ENCODE results near the gene OXLD1. TPM values are rescaled to one million over a fixed set of nuclear protein-coding genes. Genes with fewer than 3 reads are reported as not detected.
A peak's percentile ranks its signal among the peaks of the same experiment; 100 is the strongest.

OXLD1 gene
- total RNA-seq, 2 experiments from 2014 or later = 56.6 to 60.1 TPM

DNA sequence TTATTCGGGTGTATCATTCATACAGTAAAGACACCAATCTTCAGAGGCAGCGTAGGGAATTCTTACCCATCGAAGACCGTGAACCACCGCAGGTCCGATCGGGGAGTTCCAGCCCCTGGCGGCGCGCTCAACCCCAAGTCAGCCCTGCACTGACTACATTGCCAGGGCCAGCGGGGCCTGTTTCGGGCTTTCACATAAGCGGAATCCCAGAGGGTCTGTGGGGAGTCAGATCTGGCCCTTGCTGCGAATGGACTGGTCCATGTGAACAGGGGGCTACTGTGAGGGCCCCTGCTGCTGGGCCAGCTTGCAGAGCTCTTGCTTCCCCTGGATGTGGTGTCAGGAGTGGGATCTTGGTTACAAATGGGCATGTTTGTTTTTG lies 17.7 kb downstream of the OXLD1 start:
- DNase-seq (no peak), ATAC-seq (ENCODE audit: low read depth) (no peak)
- POLR2A ChIA-PET = no interaction called here
- Mint-ChIP-seq H3K36me3 (peaks cover 3% of the 10 kb centered on the region), H3K27ac (no peak overlapping the region), H3K27me3 (peaks cover 25% of the 10 kb centered on the region), H3K4me3 (no peak overlapping the region), H3K4me1 (peaks cover 7% of the 10 kb centered on the region), H3K9me3 (peaks cover 1% of the 10 kb centered on the region)

DNA sequence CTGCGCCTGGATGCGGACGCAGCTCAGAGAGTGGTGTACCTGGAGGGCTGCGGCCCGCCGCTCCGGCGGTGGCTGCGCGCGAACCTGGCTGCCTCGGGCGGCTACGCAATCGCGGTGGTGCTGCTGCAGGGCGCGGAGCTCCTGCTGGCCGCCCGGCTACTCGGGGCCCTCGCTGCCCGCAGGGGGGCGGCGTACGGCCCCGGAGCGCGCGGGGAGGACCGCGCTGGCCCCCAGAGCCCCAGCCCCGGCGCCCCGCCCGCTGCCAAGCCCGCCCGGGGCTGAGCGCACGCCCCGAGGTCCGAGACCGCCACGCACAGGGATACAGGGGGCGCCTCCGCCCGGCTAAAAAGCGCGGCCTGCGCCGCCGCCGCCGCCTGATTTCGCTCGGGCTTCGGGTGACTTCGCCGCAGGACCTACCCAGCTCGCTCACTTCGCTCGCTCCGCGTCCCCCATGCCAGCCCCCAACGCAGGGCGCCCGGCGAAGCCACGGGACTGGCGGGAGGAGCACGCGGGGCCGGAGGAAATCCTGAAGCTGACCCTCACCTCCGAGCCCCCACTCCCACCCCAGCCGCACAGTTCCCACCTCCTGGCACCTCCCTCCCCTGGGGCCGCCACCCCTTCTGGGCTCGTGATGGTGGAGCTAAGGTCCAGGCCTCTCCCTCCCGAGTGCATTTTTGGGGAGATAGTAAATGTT lies 18.2 kb downstream of the OXLD1 start:
- DNase-seq (no peak), ATAC-seq (ENCODE audit: low read depth) (no peak)
- peaks cover 3% of the 10 kb centered on the region for H3K36me3 Mint-ChIP-seq
- H3K4me1 Mint-ChIP-seq = peaks cover 3% of the 10 kb centered on the region
- no peak overlapping the region for H3K4me3 Mint-ChIP-seq
- H3K9me3 Mint-ChIP-seq = peaks cover 1% of the 10 kb centered on the region
- POLR2A ChIA-PET = interaction anchor here (0.6 to 0.7 kb wide), 2 partner anchors 17 to 19 kb away, joined by 3 to 5 read pairs; no protein-coding TSS in a partner anchor
- peaks cover 25% of the 10 kb centered on the region for H3K27me3 Mint-ChIP-seq
- no peak overlapping the region for H3K27ac Mint-ChIP-seq

DNA sequence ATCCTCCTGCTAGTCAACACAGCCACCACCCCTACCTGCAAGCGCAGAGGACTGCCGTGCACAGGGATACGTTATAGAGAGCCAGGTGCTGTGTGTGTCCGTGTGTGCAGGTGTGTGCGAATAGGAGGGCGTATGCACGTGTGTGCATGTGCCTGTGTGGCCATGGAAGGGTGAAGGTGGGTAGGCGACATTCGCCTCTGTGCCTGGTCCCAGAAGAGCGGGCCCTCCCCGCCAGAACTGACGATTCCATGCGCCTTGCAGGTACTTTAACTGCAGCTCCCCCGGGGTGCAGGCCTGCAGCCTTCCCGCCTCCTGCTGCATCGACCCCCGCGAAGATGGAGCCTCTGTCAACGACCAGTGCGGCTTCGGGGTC lies 18.8 kb downstream of the OXLD1 start:
- POLR2A ChIA-PET = interaction anchor here (0.6 to 0.7 kb wide), 2 partner anchors 18 to 20 kb away, joined by 3 to 5 read pairs; no protein-coding TSS in a partner anchor
- Mint-ChIP-seq H3K9me3 (peaks cover 1% of the 10 kb centered on the region), H3K27me3 (peaks cover 25% of the 10 kb centered on the region), H3K4me3 (no peak overlapping the region), H3K4me1 (peaks cover 3% of the 10 kb centered on the region), H3K27ac (no peak overlapping the region), H3K36me3 (peaks cover 3% of the 10 kb centered on the region)
- ATAC-seq (ENCODE audit: low read depth) = no peak
- DNase-seq = no peak

DNA sequence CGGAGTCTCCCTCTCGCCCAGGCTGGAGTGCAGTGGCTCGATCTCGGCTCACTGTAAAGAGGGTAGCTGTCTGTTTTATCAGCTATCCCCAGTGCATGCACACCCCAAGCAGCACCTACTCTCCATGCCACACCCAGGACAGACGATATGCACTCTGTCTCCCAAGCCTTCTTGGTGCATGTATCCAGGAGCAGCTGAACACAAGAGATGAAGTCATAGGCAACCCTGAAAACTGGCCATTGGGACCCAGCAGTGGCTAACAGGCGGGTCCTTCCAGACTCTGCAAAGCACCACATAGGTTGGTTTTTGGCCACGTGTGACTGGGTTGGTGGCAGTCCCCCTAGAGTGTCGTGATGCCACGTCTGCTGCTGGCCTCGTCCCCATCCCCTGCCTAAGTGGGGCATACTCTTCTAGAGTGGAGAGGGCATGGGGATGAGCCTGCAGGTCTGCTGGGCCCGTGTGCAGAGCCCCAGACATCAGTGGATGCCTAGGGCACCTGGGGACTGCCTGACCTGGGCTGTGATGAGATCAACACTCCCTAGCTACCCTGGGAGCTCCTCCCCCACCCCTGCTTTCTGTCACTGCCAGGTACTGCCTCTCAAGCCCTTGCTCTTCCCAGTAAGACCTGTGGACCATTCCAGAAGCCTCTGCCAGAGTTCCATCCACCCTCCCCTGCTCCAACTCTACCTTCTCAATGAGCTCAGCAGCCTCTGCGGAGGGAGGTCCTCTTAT lies 19.4 kb downstream of the OXLD1 start:
- POLR2A ChIA-PET = interaction anchor here (0.6 to 0.7 kb wide), 2 partner anchors 18 to 20 kb away, joined by 3 to 5 read pairs; no protein-coding TSS in a partner anchor
- no peak overlapping the region for H3K27ac Mint-ChIP-seq
- ATAC-seq (ENCODE audit: low read depth) = no peak

DNA sequence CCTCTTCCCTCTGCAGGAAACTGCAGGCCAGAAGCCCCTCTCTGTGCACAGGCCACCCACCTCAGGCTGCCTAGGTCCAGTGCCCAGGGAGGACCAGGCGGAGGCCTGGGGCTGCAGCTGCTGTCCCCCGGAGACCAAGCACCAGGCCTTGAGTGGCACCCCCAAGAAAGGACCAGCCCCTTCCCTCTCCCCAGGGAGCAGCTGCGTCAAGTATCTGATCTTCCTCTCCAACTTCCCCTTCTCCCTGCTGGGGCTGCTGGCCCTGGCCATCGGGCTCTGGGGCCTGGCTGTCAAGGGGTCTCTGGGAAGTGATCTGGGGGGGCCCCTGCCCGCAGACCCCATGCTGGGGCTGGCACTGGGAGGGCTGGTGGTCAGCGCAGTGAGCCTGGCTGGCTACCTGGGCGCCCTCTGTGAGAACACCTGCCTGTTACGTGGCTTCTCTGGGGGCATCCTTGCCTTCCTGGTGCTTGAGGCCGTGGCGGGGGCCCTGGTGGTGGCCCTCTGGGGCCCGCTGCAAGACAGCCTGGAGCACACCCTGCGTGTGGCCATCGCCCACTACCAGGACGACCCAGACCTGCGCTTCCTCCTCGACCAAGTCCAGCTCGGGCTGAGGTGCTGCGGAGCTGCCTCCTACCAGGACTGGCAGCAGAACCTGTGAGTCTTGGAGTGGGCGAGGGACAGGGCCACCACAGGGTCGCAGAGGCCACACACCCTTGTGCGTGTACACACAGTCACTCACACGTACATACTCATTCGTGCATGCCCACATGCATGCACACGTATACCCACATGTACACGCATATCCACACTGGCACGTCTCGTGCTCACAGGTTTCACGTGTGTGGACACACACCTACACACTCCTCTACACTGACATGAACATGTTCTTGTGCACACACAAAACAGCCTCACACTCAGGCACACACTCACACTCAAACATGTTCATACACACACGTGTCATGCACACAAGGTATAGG lies 21.1 kb downstream of the OXLD1 start:
- Mint-ChIP-seq H3K4me1 (no peaks in the 10 kb centered on the region), H3K27ac (no peak overlapping the region), H3K9me3 (peaks cover 1% of the 10 kb centered on the region), H3K36me3 (no peaks in the 10 kb centered on the region), H3K4me3 (no peak overlapping the region), H3K27me3 (peaks cover 25% of the 10 kb centered on the region)
- DNase-seq = no peak
- ATAC-seq (ENCODE audit: low read depth) = no peak
- POLR2A ChIA-PET = no interaction called here

More for the DNA sequence above, 19.4 kb downstream of the OXLD1 start:
- DNase-seq = no peak
- H3K9me3 Mint-ChIP-seq = peaks cover 1% of the 10 kb centered on the region
- H3K4me3 Mint-ChIP-seq = no peak overlapping the region
- H3K36me3 Mint-ChIP-seq = peaks cover 3% of the 10 kb centered on the region
- H3K27me3 Mint-ChIP-seq = peaks cover 25% of the 10 kb centered on the region
- peaks cover 3% of the 10 kb centered on the region for H3K4me1 Mint-ChIP-seq

DNA sequence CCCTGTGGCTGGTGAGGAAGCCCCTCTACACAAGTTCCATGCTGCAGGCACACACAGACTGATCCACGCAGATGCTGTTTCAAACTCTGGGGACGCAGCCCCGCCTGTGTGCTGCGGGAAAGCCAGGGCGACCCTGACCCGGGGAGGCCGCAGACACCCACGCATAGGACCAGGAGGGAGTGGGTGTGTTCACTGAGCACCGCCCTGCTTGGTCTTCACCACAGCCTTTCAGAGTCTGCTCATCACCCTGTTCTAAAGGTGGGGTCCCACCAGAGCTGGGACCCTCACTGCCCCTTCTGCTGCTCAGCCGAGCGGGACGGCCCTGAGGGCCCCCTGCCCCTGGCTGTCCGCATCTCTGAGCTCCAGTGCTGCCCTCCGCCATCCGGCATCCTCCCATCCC lies 21.9 kb downstream of the OXLD1 start:
- no peak overlapping the region for H3K4me3 Mint-ChIP-seq
- H3K27me3 Mint-ChIP-seq = peaks cover 25% of the 10 kb centered on the region
- ATAC-seq (ENCODE audit: low read depth) (no peak), DNase-seq (no peak)
- H3K9me3 Mint-ChIP-seq = no peaks in the 10 kb centered on the region
- POLR2A ChIA-PET = interaction anchor here (0.7 kb wide), 1 partner anchor 39 kb away, joined by 6 read pairs; the partner anchor contains the start of gene ARL16
- H3K36me3 Mint-ChIP-seq = no peaks in the 10 kb centered on the region
- H3K27ac Mint-ChIP-seq = no peak overlapping the region
- no peaks in the 10 kb centered on the region for H3K4me1 Mint-ChIP-seq

DNA sequence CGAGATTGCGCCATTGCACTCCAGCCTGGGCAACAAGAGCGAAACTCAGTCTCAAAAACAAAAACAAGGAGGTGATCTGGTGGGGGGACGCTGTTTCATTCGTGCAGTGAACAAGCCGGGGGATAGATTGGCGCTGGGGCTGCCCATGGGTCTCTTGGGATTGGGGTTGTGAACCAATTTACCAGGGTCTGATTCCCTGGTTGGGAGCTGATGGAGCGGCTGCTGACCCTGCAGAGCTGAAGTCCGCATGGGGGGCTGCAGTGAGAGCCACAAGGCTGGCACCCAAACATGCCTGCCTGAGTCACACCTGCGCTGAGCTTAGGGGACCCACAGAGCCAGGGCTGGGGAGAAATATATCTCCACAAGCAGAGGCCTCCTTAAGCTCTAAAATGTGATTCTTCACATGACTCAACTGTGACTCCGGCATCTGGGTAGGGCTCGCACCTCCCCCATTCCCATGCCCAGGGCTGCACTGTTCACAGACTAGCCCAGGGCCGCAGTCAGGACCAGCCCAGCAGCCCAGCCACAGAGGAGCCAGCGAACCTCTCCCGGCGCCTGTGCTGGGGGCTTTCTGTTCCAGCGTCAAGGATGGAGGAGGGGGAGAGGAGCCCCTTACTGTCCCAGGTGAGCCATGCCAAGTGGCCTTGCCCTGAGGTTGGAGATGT lies 24.4 kb downstream of the OXLD1 start:
- ATAC-seq (ENCODE audit: low read depth) = no peak
- H3K36me3 Mint-ChIP-seq = no peaks in the 10 kb centered on the region
- POLR2A ChIA-PET = no interaction called here
- peaks cover 6% of the 10 kb centered on the region for H3K27me3 Mint-ChIP-seq
- no peaks in the 10 kb centered on the region for H3K9me3 Mint-ChIP-seq
- peaks cover 1% of the 10 kb centered on the region for H3K4me1 Mint-ChIP-seq
- no peak for DNase-seq
- no peak overlapping the region for H3K4me3 Mint-ChIP-seq
- no peak overlapping the region for H3K27ac Mint-ChIP-seq

DNA sequence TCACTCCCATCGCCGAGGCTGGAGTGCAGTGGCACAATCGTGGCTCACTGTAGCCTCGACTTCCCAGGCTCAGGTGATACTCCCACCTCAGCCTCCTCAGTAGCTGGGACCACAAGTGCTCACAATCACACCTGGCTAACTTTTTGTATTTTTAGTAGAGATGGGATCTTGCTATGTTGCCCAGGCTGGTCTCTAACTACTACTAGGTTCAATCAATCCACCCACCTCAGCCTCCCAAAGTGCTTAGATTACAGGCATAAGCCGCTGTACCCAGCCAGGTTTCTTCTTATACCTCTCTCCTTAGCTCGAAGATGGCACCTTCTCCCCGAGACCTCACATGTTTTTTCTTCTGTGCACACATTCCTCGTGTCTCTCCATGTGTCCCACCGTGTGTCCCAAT lies 26.4 kb downstream of the OXLD1 start:
- no peak overlapping the region for H3K27ac Mint-ChIP-seq
- POLR2A ChIA-PET = no interaction called here
- no peaks in the 10 kb centered on the region for H3K27me3 Mint-ChIP-seq
- H3K4me1 Mint-ChIP-seq = peaks cover 8% of the 10 kb centered on the region
- no peaks in the 10 kb centered on the region for H3K9me3 Mint-ChIP-seq
- H3K36me3 Mint-ChIP-seq = no peaks in the 10 kb centered on the region
- ATAC-seq (ENCODE audit: low read depth) = no peak
- DNase-seq = no peak
- no peak overlapping the region for H3K4me3 Mint-ChIP-seq

DNA sequence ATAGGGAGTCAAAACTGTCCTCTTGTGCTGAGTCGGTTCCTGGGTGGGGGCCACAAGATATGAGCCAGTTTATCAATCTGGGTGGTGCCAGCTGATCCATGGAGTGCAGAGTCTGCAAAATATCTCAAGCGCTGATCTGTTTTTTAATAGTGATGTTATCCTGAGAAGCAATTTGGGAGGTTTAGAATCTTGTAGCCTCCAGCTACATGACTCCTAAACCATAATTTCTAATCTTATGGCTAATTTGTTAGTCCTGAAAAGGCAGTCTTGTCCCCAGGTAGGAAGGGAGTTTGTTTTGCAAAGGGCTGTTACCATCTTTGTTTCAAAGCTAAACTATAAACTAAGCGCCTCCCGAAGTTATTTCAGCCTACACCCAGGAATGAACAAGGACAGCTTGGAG lies 27.7 kb downstream of the OXLD1 start:
- Mint-ChIP-seq H3K27me3 (no peaks in the 10 kb centered on the region), H3K4me3 (peak overlapping the region; percentile 20), H3K4me1 (peaks cover 11% of the 10 kb centered on the region), H3K36me3 (no peaks in the 10 kb centered on the region), H3K27ac (no peak overlapping the region), H3K9me3 (no peaks in the 10 kb centered on the region)
- DNase-seq = no peak
- ATAC-seq (ENCODE audit: low read depth) = no peak
- POLR2A ChIA-PET = interaction anchor here (1.0 to 1.1 kb wide), 2 partner anchors 16 to 27 kb away, joined by 3 to 5 read pairs; no protein-coding TSS in a partner anchor

DNA sequence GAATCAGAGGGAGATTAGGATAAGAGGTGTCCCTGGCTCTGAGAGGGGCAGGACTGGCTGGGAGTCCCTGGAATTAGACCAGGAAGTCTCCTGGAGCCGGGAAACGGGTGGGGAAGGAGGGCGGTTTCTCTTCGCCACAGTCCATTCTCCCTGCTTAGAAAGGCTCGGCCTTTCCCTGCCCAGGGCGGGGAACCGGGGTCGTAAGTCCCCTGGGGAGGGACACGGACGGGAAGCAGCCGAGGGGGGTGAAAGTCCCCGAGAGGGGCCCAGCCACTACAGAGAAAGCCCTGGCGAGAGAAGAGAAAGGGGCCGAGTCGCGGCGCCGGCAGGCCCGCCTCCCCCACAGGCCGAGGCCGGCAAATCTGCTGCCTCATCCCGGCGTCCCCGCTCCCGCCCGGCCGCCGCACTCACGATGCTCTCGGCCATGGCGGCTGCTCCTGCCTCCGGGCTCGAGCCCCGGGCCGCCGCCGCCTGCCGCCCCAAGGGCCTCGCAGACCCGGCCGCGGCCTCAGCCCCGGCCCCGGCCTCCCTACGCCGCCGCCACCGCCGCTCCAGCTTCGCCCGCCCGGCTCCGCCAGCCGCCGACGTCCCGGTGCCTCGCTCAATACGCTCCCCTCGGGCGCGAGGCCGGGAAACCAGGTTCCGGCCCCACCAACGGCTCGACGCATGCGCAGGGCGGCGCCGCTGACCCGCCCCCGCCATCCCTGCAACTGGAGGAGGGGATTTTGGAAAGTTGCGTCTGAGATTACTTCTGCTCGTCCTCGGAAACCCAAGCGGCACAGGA lies 29.7 kb downstream of the OXLD1 start, which contains the start of the genes NPLOC4 and TSPAN10:
Gene NPLOC4 (minus strand): TSS at position 608 of the 784 bp plus-strand sequence. CDS start 182 bp downstream, at position 426.
Gene TSPAN10 (plus strand): TSS at position 692 of the 784 bp plus-strand sequence. CDS start 5,217 bp downstream, outside the sequence.
- no peaks in the 10 kb centered on the region for H3K9me3 Mint-ChIP-seq
- H3K36me3 Mint-ChIP-seq = peaks cover 3% of the 10 kb centered on the region
- no peaks in the 10 kb centered on the region for H3K27me3 Mint-ChIP-seq
- ATAC-seq (ENCODE audit: low read depth) (peak; percentile 93), DNase-seq (peak; percentile 93)
- peak within 1 kb of the TSS; percentile 90 for H3K4me3 Mint-ChIP-seq
- H3K4me1 Mint-ChIP-seq = peaks cover 14% of the 10 kb centered on the region
- POLR2A ChIA-PET = interaction anchor here (0.6 to 1.7 kb wide), 6 partner anchors 16 to 46 kb away, joined by 3 to 12 read pairs (median 5); partner anchors contain the start of genes ARL16, CCDC137, HGS and OXLD1
- H3K27ac Mint-ChIP-seq = peak within 1 kb of the TSS; percentile 68

DNA sequence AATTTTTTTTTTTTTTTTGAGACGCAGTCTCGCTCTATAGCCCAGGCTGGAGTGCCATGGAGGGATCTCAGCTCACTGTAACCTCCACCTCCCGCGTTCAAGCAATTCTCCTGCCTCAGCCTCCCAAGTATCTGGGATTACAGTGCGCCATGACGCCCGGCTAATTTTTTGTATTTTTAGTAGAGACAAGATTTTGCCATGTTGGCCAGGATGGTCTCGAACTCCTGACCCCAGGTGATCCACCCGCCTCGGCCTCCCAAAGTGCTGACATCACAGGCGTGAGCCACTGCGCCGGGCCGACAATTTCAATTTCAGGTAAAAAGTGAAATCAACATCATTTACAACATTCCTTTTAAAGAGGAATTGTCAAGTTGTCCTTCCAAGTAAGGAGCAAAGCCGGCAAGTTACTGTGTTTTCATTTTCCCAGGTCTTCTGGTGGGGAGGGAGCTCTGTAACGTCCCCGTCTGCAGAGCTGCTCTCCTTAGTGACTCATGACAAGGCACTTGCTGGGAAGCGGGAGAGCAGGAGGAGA lies 30.4 kb downstream of the OXLD1 start:
- POLR2A ChIA-PET = interaction anchor here (1.4 to 1.7 kb wide), 4 partner anchors 27 to 47 kb away, joined by 4 to 12 read pairs (median 6); partner anchors contain the start of genes ARL16, CCDC137, HGS and OXLD1
- ATAC-seq (ENCODE audit: low read depth) = peak; percentile 4
- DNase-seq = no peak

More for the DNA sequence above, 30.4 kb downstream of the OXLD1 start:
- peaks cover 14% of the 10 kb centered on the region for H3K4me1 Mint-ChIP-seq
- no peaks in the 10 kb centered on the region for H3K27me3 Mint-ChIP-seq
- H3K27ac Mint-ChIP-seq = peak overlapping the region; percentile 68
- no peaks in the 10 kb centered on the region for H3K9me3 Mint-ChIP-seq
- H3K4me3 Mint-ChIP-seq = peak overlapping the region; percentile 90
- H3K36me3 Mint-ChIP-seq = peaks cover 5% of the 10 kb centered on the region
